ENCODE results near the gene PPM1L. TPM values are rescaled to one million over a fixed set of nuclear protein-coding genes. Genes with fewer than 3 reads are reported as not detected.

PPM1L gene
- total RNA-seq, 1 experiment from 2014 or later, result 7.3 TPM

- H4K91ac ChIP-seq (ENCODE audit: insufficient read length, low read depth, low read length), result no peak overlapping the region
- H2BK120ac ChIP-seq (ENCODE audit: low read depth, low read length, poor library complexity, severe bottlenecking), result no peak overlapping the region
- H2AK5ac ChIP-seq (ENCODE audit: insufficient read length, low read length), result no peak overlapping the region
- H3K23me2 ChIP-seq (ENCODE audit: insufficient read length, low read depth, low read length, poor library complexity, severe bottlenecking), result peaks cover 8% of the 10 kb centered on the region
- Mint-ChIP-seq H3K36me3 (ENCODE audit: insufficient read depth in 1 of 3, low read depth in 3 of 3) (peaks cover 0 to 14% (median 6%) of the 10 kb centered on the region in 3 experiments; a peak in 5 of 7 replicates), H3K4me3 (no peak overlapping the region), H3K9me3 (peaks cover 2 to 7% of the 10 kb centered on the region in 2 experiments; a peak in 2 of 5 replicates), H3K27me3 (ENCODE audit: low read depth) (peaks cover 22% of the 10 kb centered on the region), H3K4me1 (peaks cover 6 to 10% of the 10 kb centered on the region in 2 experiments), H3K27ac (no peak overlapping the region; a peak in 3 of 7 replicates)
- no peaks in the 10 kb centered on the region for H3K9me3 ChIP-seq (ENCODE audit: control insufficient read depth, low read depth, low read length)
- no peak overlapping the region for H3K14ac ChIP-seq (ENCODE audit: insufficient read depth, low read length)
- H4K20me1 ChIP-seq (ENCODE audit: control insufficient read depth, insufficient read depth, insufficient read length), result no peaks in the 10 kb centered on the region
- no peak overlapping the region for H2BK5ac ChIP-seq (ENCODE audit: insufficient read length, low read length)
- H2AFZ ChIP-seq (ENCODE audit: low read length), result no peak overlapping the region
- no peak overlapping the region for H3K23ac ChIP-seq (ENCODE audit: insufficient read length, low read depth, low read length)
- H3K4ac ChIP-seq (ENCODE audit: low read depth, low read length), result no peak overlapping the region
- H2BK20ac ChIP-seq (ENCODE audit: low read depth, low read length, poor library complexity, severe bottlenecking), result no peak overlapping the region
- H4K8ac ChIP-seq (replicated peaks; ENCODE audit: insufficient read length, low read depth, low read length), result no peak overlapping the region
- no peak for DNase-seq
- H3K27ac ChIP-seq (ENCODE audit: insufficient read length, low read depth, low read length), result no peak overlapping the region
- H3K4me2 ChIP-seq (ENCODE audit: insufficient read depth, insufficient read length, low read length), result no peak overlapping the region
- no peaks in the 10 kb centered on the region for H3K79me1 ChIP-seq (ENCODE audit: insufficient read depth, low read depth, low read length, poor library complexity, severe bottlenecking)
- H3K56ac ChIP-seq (ENCODE audit: insufficient read length, low read depth, low read length), result no peak overlapping the region
- H3K4me1 ChIP-seq (ENCODE audit: insufficient read depth, low read length), result no peaks in the 10 kb centered on the region
- H3K27me3 ChIP-seq (ENCODE audit: insufficient read depth, low read length), result peaks cover 3% of the 10 kb centered on the region; the same call in 1 of the 2 replicates
- no peak for TF ChIP-seq CTCF (conservative IDR thresholded peaks at IDR 0.05)
- WGBS (ENCODE audit: extremely low coverage, insufficient read length, low lambda C conversion rate), result no CpG with 5 or more reads among the region's 6 CpGs
- H3K79me2 ChIP-seq (ENCODE audit: insufficient read depth, low read length), result no peaks in the 10 kb centered on the region
- no peak overlapping the region for H2BK15ac ChIP-seq (ENCODE audit: low read depth, low read length)
- H2BK12ac ChIP-seq (ENCODE audit: insufficient read length, low read depth, low read length), result no peak overlapping the region
- no peak overlapping the region for H3T11ph ChIP-seq (ENCODE audit: low read length)
- H3K9ac ChIP-seq (ENCODE audit: extremely low read depth, insufficient read length, low read length), result no peak overlapping the region
- H4K5ac ChIP-seq (ENCODE audit: insufficient read length, low read depth, low read length), result no peak overlapping the region
- H3K18ac ChIP-seq (ENCODE audit: insufficient read length, low read depth, low read length), result no peak overlapping the region
Observed at GRCh38 chr3:161100994-161101393, 345.0 kb downstream of the PPM1L start.
